ENCODE results near the gene HDAC2.
"Not testable (repeated sequence)": the region's sequence is repeated elsewhere in the genome, so short reads cannot be mapped to it uniquely, and the experiment has no call there.

The HDAC2 gene

DNA sequence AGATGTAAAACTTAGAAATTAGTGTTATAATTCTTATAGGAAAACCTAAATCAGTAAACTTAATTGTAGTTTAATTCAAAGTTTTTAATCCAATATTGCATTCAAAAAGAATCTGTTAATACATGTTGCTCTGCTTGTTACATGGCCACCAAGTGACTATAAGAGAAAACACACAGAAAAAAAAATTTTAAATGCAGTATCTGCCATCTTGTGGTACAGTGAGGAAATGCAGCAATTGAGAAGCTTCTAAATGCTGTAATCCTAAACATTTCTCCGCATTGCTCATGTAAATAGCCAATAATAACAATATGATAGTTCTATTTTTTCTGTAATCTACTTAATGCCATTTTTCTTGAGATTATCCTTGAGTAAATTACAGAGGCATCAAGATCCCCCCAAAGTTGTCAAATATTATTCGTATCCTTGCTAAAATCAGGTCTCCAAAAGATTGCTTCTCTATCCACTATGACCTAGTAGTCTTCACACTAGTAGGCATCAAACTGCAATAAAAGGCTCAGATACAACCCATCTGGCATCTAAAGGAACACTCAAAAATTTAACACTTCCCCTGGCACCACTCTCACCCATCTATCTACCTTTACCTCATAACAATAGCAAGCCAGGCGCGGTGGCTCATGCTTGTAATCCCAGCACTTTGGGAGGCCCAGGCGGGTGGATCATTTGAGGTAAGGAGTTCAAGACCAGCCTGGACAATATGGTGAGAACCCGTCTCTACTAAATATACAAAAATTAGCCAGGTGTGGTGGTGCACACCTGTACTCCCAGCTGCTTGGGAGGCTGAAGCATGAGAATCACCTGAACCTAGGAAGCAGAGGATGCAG, 34.6 kb downstream of the HDAC2 start:
- H3K9me3 ChIP-seq (ENCODE audit: severe bottlenecking): no peaks in the 10 kb centered on the region
- H3K4me3 ChIP-seq (ENCODE audit: low read depth, low read length): no peak overlapping the region
- H3K36me3 ChIP-seq: peaks cover 39% of the 10 kb centered on the region
- no peaks in the 10 kb centered on the region for H3K27me3 ChIP-seq (ENCODE audit: insufficient read depth, low read depth, severe bottlenecking)
- peak; percentile 39 for TF ChIP-seq CTCF (IDR thresholded peaks at IDR 0.05; ENCODE audit: low read depth, low read length)
- no peak overlapping the region for H3K27ac ChIP-seq
- DNase-seq: no peak

DNA sequence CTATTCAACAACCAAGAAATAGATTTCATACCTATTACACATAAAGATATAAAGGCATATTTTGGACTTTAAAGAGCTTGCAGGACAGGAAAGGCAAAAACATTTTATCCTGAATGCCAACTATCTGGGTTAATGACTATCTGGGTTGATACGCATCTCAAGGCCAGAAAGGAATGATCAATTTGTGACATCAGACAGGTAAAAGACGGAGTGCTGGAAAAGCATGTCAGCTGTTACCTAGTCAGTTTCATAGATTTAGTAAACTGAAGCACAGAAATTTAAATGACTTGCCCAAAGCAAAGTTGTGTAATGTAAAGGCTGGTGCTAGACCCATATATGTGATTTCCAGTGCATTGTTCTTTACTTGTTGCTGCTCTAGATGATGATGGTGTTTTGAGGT, 36.8 kb downstream of the HDAC2 start:
- no peak for TF ChIP-seq CTCF (IDR thresholded peaks at IDR 0.05; ENCODE audit: low read depth, low read length)
- Histone ChIP-seq H3K27me3 (ENCODE audit: insufficient read depth, low read depth, severe bottlenecking) (no peaks in the 10 kb centered on the region), H3K36me3 (peaks cover 18% of the 10 kb centered on the region), H3K27ac (no peak overlapping the region), H3K9me3 (ENCODE audit: severe bottlenecking) (no peaks in the 10 kb centered on the region), H3K4me3 (ENCODE audit: low read depth, low read length) (no peak overlapping the region)
- no peak for DNase-seq

DNA sequence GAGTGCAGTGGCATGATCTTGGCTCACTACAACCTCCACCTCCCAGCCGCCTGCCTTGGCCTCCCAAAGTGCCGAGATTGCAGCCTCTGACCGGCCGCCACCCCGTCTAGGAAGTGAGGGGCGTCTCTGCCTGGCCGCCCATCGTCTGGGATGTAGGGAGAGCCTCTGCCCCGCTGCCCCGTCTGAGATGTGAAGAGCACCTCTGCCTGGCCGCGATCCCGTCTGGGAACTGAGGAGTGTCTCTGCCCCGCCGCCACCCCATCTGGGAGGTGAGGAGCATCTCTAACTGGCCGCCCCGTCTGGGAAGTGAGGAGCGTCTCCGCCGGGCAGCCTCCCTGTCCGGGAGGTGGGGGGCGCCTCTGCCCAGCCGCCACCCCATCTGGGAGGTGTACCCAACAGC, 39.0 kb downstream of the HDAC2 start:
- DNase-seq; H3K27ac ChIP-seq; H3K4me3 ChIP-seq (ENCODE audit: low read depth, low read length); H3K27me3 ChIP-seq (ENCODE audit: insufficient read depth, low read depth, severe bottlenecking); H3K9me3 ChIP-seq (ENCODE audit: severe bottlenecking); H3K36me3 ChIP-seq: not testable (repeated sequence)

DNA sequence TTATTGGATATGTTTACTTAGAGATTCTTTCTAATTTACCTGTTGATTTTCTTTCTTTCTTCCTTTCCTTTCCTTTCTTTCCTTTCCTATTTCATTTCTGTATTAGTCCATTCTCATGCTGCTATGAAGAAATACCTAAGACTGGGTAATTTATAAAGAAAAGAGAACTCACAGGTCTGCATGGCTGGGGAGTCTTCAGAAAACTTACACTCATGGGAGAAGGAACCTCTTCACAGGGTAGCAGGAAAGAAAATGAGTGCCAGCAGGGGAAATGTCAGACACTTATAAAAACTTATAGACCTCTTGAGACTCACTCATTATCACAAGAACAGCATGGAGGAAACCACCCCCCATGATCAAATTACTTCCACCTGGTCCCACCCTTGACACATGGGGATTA, 40.8 kb downstream of the HDAC2 start:
- no peak for TF ChIP-seq CTCF (IDR thresholded peaks at IDR 0.05; ENCODE audit: low read depth, low read length)
- Histone ChIP-seq H3K4me3 (ENCODE audit: low read depth, low read length) (no peak overlapping the region), H3K27ac (no peak overlapping the region), H3K27me3 (ENCODE audit: insufficient read depth, low read depth, severe bottlenecking) (no peaks in the 10 kb centered on the region), H3K36me3 (peaks cover under 1% of the 10 kb centered on the region; the same call in 1 of the 2 replicates), H3K9me3 (ENCODE audit: severe bottlenecking) (no peaks in the 10 kb centered on the region)
- no peak for DNase-seq

GRCh38 chr6:113927001-113927400, 43.9 kb downstream of the HDAC2 start:
- H3K27ac ChIP-seq: no peak overlapping the region
- TF ChIP-seq CTCF (IDR thresholded peaks at IDR 0.05; ENCODE audit: low read depth, low read length): no peak
- H3K9me3 ChIP-seq (ENCODE audit: severe bottlenecking): no peaks in the 10 kb centered on the region
- DNase-seq: no peak
- no peaks in the 10 kb centered on the region for H3K27me3 ChIP-seq (ENCODE audit: insufficient read depth, low read depth, severe bottlenecking)
- no peaks in the 10 kb centered on the region for H3K36me3 ChIP-seq
- H3K4me3 ChIP-seq (ENCODE audit: low read depth, low read length): no peak overlapping the region

DNA sequence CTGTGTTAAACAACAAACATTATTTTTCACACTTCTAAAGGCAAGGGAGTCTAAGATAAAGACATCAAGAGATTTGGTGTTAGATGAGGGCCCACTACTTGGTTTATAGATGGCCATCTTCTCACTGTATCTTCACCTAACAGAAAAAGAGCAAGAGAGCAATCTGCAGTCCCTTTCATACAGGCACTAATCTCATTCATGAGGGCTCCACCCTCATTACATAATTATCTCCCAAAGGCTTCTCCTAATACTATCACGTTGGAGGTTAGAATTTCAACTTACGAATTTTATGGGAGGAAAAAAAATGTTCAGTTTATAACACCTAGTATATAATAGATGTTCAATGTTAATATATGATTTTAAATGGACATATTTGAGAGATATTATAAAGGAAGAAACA, 45.6 kb downstream of the HDAC2 start:
- no peak overlapping the region for H3K27ac ChIP-seq
- H3K4me3 ChIP-seq (ENCODE audit: low read depth, low read length): no peak overlapping the region
- TF ChIP-seq CTCF (IDR thresholded peaks at IDR 0.05; ENCODE audit: low read depth, low read length): no peak
- H3K9me3 ChIP-seq (ENCODE audit: severe bottlenecking): no peaks in the 10 kb centered on the region
- H3K27me3 ChIP-seq (ENCODE audit: insufficient read depth, low read depth, severe bottlenecking): no peaks in the 10 kb centered on the region
- DNase-seq: no peak
- H3K36me3 ChIP-seq: no peaks in the 10 kb centered on the region
